Esophagus muscularis mucosa (tissue), 4 donors: ENCODE results near the gene BCAS3. TPM values are rescaled to one million over a fixed set of nuclear protein-coding genes. Genes with fewer than 3 reads are reported as not detected.

Experiments
- DNase-seq: peaks from one replicate; pipeline ENCODE4 v3.0.0-alpha.2; 2017; ENCODE audit errors: extremely low spot score
- H3K27ac ChIP-seq, 4 donors: fragments of 200-600 bp; sonication (generic); replicated peaks in 1 of 4; 1 replicate in 3 of 4; 2 replicates in 1 of 4; pipeline ENCODE4 v1.5.1; 2016 to 2019; ENCODE audit warnings: mild to moderate bottlenecking in 1 of 4
- H3K27me3 ChIP-seq, 4 donors: fragments of 200-600 bp; sonication (generic); one replicate each; pipeline versions ENCODE4 v1.5.1 to v1.6.0; 2016 to 2019
- H3K36me3 ChIP-seq, 4 donors: fragments of 200-600 bp; sonication (generic); one replicate each; pipeline ENCODE4 v1.5.1; 2016 to 2019
- H3K4me1 ChIP-seq, 4 donors: fragments of 200-600 bp; sonication (generic); one replicate each; pipeline ENCODE4 v1.5.1; 2016 to 2019
- H3K4me3 ChIP-seq, 4 donors: fragments of 200-600 bp; sonication (generic); 1 replicate in 2 of 4; 2 replicates in 2 of 4; pipeline ENCODE4 v1.5.1; 2016 to 2019; ENCODE audit warnings: mild to moderate bottlenecking in 4 of 4, moderate library complexity in 1 of 4
- H3K9me3 ChIP-seq, 4 donors: fragments of 200-600 bp; sonication (generic); 1 replicate in 3 of 4; 2 replicates in 1 of 4; pipeline ENCODE4 v1.5.1; 2016 to 2019
- EP300 ChIP-seq: sonication (generic); formaldehyde crosslinking; IDR thresholded peaks from one replicate; pipeline ENCODE4 v1.6.1; 2017; ENCODE audit warnings: antibody characterized with exemption
- POLR2A ChIP-seq: fragments of 450-650 bp; IDR thresholded peaks from one replicate; pipeline ENCODE4 v1.6.1; 2017; ENCODE audit warnings: antibody characterized with exemption, moderate library complexity, mild to moderate bottlenecking, low read depth
- POLR2AphosphoS5 ChIP-seq, 2 donors: sonication (generic); formaldehyde crosslinking; IDR thresholded peaks; one replicate each; pipeline ENCODE4 v1.6.1; 2017; ENCODE audit warnings: antibody characterized with exemption in 2 of 2
- WGBS: methylation state at CpG from one replicate; pipeline ENCODE4 v1.1.5; 2018; 5-methylcytosine and 5-hydroxymethylcytosine counted together
- intact Hi-C: fragments of 100-400 bp; cut with DNase I; formaldehyde crosslinking; loops from one replicate; pipeline ENCODE4 v1.15.1; 2023
- total RNA-seq, 4 donors: library from RNA; depleted of rRNA; stranded (reverse); fragments of >200 nt; gene quantifications; one replicate each; pipeline versions ENCODE4 v1.1.0 to v1.2.1, GENCODE V29; 2016
- TF ChIP-seq, protein P1 (sequence below), 3 experiments: fragments of 200-600 bp in 2 of 3; fragments of 450-650 bp in 1 of 3; sonication (generic) in 2 of 3; IDR thresholded peaks; one replicate each; pipeline ENCODE4 v1.5.1; 2017 to 2019; ENCODE audit warnings: antibody characterized with exemption in 3 of 3, mild to moderate bottlenecking in 2 of 3, moderate library complexity in 1 of 3

The BCAS3 gene
- total RNA-seq, 4 donors from 2014 or later: 17.4 to 25.7 (median 19.5) TPM

DNA sequence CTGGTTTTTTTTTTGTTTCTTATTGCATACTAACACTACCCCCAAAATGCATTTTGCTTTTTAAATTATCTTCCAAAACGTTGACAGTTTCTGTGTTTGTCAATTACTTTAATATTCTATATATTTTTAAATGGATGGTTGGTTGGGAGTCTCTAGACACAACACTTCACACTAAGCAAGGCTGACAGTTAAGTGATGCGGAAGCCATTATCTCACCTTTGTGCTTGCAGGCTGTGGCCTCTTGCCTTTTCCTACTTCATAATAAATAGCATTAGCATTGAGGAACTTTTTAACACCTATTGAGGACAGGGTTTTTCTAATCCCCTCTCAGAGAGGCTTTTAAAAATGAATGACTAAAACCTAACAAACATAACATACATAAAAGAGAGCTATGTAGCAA is 441.2 kb downstream of the BCAS3 start:
- H3K27me3 ChIP-seq: no peaks in the 10 kb centered on the region
- TF ChIP-seq POLR2A (no peak), EP300 (no peak), POLR2AphosphoS5 (IDR thresholded peaks at IDR 0.05) (no peak)
- TF ChIP-seq, protein P1, sequence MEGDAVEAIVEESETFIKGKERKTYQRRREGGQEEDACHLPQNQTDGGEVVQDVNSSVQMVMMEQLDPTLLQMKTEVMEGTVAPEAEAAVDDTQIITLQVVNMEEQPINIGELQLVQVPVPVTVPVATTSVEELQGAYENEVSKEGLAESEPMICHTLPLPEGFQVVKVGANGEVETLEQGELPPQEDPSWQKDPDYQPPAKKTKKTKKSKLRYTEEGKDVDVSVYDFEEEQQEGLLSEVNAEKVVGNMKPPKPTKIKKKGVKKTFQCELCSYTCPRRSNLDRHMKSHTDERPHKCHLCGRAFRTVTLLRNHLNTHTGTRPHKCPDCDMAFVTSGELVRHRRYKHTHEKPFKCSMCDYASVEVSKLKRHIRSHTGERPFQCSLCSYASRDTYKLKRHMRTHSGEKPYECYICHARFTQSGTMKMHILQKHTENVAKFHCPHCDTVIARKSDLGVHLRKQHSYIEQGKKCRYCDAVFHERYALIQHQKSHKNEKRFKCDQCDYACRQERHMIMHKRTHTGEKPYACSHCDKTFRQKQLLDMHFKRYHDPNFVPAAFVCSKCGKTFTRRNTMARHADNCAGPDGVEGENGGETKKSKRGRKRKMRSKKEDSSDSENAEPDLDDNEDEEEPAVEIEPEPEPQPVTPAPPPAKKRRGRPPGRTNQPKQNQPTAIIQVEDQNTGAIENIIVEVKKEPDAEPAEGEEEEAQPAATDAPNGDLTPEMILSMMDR (IDR thresholded peaks at IDR 0.05): no peak
- no peak overlapping the region for H3K4me3 ChIP-seq
- H3K4me1 ChIP-seq: no peaks in the 10 kb centered on the region
- no peaks in the 10 kb centered on the region for H3K36me3 ChIP-seq
- no peak for DNase-seq
- H3K27ac ChIP-seq: no peak overlapping the region
- intact Hi-C loops: no loop called here
- H3K9me3 ChIP-seq: peaks cover 0 to 13% (median 5%) of the 10 kb centered on the region in 4 donors
- 86% methylated on average over 2 of the region's 2 CpGs for WGBS

- Histone ChIP-seq H3K36me3 (no peaks in the 10 kb centered on the region), H3K27ac (no peak overlapping the region), H3K27me3 (no peaks in the 10 kb centered on the region), H3K4me3 (no peak overlapping the region), H3K9me3 (no peaks in the 10 kb centered on the region), H3K4me1 (peaks cover 0 to 12% (median 11%) of the 10 kb centered on the region in 4 donors)
- TF ChIP-seq EP300: no peak
- no peak for TF ChIP-seq POLR2AphosphoS5 (IDR thresholded peaks at IDR 0.05)
- no peak for TF ChIP-seq POLR2A
- TF ChIP-seq, protein P1 (IDR thresholded peaks at IDR 0.05): no peak
- DNase-seq: no peak
- intact Hi-C loops: no loop called here
- whole genome bisulfite sequencing: 39% methylated on average over 2 of the region's 2 CpGs
These were observed 444.8 kb downstream of the BCAS3 start for GRCh38 chr17:61122326-61122913.

DNA sequence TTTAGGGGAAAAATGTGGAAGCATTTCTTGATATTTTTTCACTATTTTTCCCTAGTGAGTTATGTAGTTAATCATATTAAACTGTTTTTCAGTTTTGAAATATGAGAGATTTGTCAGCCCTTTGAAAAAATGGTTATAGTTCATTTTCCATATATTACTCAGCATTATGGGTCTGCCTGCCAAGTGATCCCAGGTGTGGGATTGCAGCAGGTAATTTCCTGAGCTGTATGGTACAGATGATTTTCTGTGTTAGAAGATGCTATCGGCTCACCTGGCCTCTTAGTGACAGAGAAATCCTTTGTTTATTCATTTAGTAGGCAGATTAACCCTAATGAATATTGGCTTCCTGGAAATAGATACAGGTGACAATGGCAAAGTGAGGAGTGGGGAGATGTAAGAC is 446.9 kb downstream of the BCAS3 start:
- no peak for DNase-seq
- intact Hi-C loops: no loop called here
- TF ChIP-seq, protein P1 (IDR thresholded peaks at IDR 0.05): no peak
- no peak for TF ChIP-seq POLR2A
- TF ChIP-seq POLR2AphosphoS5 (IDR thresholded peaks at IDR 0.05): no peak
- no peak for TF ChIP-seq EP300
- Histone ChIP-seq H3K4me1 (peaks cover 6 to 22% (median 15%) of the 10 kb centered on the region in 4 donors), H3K36me3 (no peaks in the 10 kb centered on the region), H3K4me3 (no peak overlapping the region), H3K9me3 (no peaks in the 10 kb centered on the region), H3K27ac (no peak overlapping the region), H3K27me3 (no peaks in the 10 kb centered on the region)
- WGBS: 100% methylated on average over 1 of the region's 1 CpG

DNA sequence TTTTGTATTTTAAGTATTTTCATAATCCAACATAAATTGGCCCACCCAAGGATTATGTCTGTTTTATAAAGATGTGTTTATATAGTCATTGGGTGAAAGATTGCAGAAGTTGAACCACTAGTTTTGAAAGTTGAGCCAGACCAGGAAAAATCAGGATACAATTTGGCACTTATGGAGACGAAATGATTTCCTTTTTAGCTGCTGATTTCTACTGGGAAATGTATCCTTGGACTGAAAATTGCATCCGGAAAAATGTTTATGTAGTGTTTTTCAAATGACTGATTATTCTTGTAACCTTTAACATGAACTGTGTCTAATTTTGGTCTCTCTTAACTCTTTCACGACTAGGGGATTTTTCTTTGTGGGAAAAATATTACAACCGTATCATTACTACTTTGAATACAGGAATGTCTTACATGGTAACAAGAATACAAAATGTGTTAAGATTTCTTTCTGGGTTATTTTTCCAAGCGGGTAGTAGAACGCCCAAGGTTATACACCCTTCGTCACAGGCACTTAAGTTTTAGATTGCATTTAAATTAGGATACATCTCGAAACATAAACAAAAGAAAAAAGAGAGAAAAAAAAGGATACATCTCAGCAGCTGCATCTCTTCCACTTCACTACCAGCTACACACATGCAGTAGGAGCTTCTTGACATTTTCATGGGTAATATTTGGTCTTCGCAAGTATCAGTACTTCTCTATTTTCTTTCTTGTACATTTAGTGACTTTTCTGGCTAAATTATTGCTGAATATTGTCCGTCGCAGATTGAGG is 449.0 kb downstream of the BCAS3 start:
- Histone ChIP-seq H3K4me1 (peaks cover 6 to 29% (median 20%) of the 10 kb centered on the region in 4 donors), H3K36me3 (no peaks in the 10 kb centered on the region), H3K27ac (no peak overlapping the region), H3K27me3 (no peaks in the 10 kb centered on the region), H3K9me3 (no peaks in the 10 kb centered on the region), H3K4me3 (no peak overlapping the region)
- intact Hi-C loops: no loop called here
- no peak for DNase-seq
- no peak for TF ChIP-seq POLR2A
- no peak for TF ChIP-seq POLR2AphosphoS5 (IDR thresholded peaks at IDR 0.05)
- no peak for TF ChIP-seq EP300
- TF ChIP-seq, protein P1 (IDR thresholded peaks at IDR 0.05): no peak
- 65% methylated on average over 11 of the region's 11 CpGs for WGBS
